H9 (cell line): ENCODE data around the gene ADCY5. TPM values are rescaled to one million over a fixed set of nuclear protein-coding genes. Genes with fewer than 3 reads are reported as not detected.

Source experiments
- DNase-seq: peaks from one replicate; pipeline ENCODE4 v3.0.0-alpha.2; 2017
- H2AFZ ChIP-seq: one replicate; pipeline ENCODE4 v1.6.1; 2013; ENCODE audit warnings: mild to moderate bottlenecking, low read length, control low read depth, moderate library complexity
- H2AK5ac ChIP-seq: 2 replicates; pipeline ENCODE4 v1.6.1; 2013; ENCODE audit warnings: low read length, control low read depth, mixed read lengths; ENCODE audit not compliant: insufficient read length
- H2BK120ac ChIP-seq: one replicate; pipeline ENCODE4 v1.6.1; 2013; ENCODE audit warnings: low read depth, mild to moderate bottlenecking, low read length, control low read depth, inconsistent platforms; ENCODE audit not compliant: poor library complexity, severe bottlenecking
- H2BK12ac ChIP-seq: 2 replicates; pipeline ENCODE4 v1.6.1; 2013; ENCODE audit warnings: low read length, control low read depth, mixed read lengths, low read depth; ENCODE audit not compliant: insufficient read length
- H2BK15ac ChIP-seq: 2 replicates; pipeline ENCODE4 v1.6.1; 2013; ENCODE audit warnings: low read depth, low read length, control low read depth
- H2BK20ac ChIP-seq: one replicate; pipeline ENCODE4 v1.6.1; 2013; ENCODE audit warnings: low read depth, mild to moderate bottlenecking, low read length, control low read depth, inconsistent platforms; ENCODE audit not compliant: poor library complexity, severe bottlenecking
- H2BK5ac ChIP-seq: 2 replicates; pipeline ENCODE4 v1.6.1; 2013; ENCODE audit warnings: low read length, control low read depth, mixed read lengths; ENCODE audit not compliant: insufficient read length
- H3K14ac ChIP-seq: 2 replicates; pipeline ENCODE4 v1.6.1; 2013; ENCODE audit warnings: low read length, control low read depth; ENCODE audit not compliant: insufficient read depth
- H3K18ac ChIP-seq: 2 replicates; pipeline ENCODE4 v1.6.1; 2013; ENCODE audit warnings: low read depth, mild to moderate bottlenecking, mixed read lengths, low read length, control low read depth; ENCODE audit not compliant: insufficient read length
- H3K23ac ChIP-seq: 2 replicates; pipeline ENCODE4 v1.6.1; 2013; ENCODE audit warnings: low read length, control low read depth, mixed read lengths, low read depth; ENCODE audit not compliant: insufficient read length
- H3K23me2 ChIP-seq: 2 replicates; pipeline ENCODE4 v1.6.1; 2013; ENCODE audit warnings: low read depth, mild to moderate bottlenecking, mixed read lengths, low read length, control low read depth; ENCODE audit not compliant: insufficient read length, poor library complexity, severe bottlenecking
- H3K27ac ChIP-seq: 2 replicates; pipeline ENCODE4 v1.5.1; 2013; ENCODE audit warnings: low read length, control low read depth, mixed read lengths, low read depth; ENCODE audit not compliant: insufficient read length
- H3K27me3 ChIP-seq: 2 replicates; pipeline ENCODE4 v1.6.1; 2013; ENCODE audit warnings: low read length, control low read depth, inconsistent platforms; ENCODE audit not compliant: insufficient read depth
- H3K4ac ChIP-seq: 2 replicates; pipeline ENCODE4 v1.6.1; 2013; ENCODE audit warnings: low read depth, mild to moderate bottlenecking, control low read depth, inconsistent platforms, low read length, moderate library complexity
- H3K4me1 ChIP-seq: 2 replicates; pipeline ENCODE4 v1.6.1; 2013; ENCODE audit warnings: low read length, control low read depth, inconsistent platforms; ENCODE audit not compliant: insufficient read depth
- H3K4me2 ChIP-seq: 2 replicates; pipeline ENCODE4 v1.6.1; 2013; ENCODE audit warnings: low read length, control low read depth, mixed read lengths; ENCODE audit not compliant: insufficient read length, insufficient read depth
- H3K56ac ChIP-seq: 2 replicates; pipeline ENCODE4 v1.6.1; 2013; ENCODE audit warnings: low read depth, mild to moderate bottlenecking, mixed read lengths, low read length, control low read depth; ENCODE audit not compliant: insufficient read length
- H3K79me1 ChIP-seq: 2 replicates; pipeline ENCODE4 v1.6.1; 2013; ENCODE audit warnings: low read depth, mild to moderate bottlenecking, moderate library complexity, low read length, control low read depth, inconsistent platforms; ENCODE audit not compliant: insufficient read depth, poor library complexity, severe bottlenecking
- H3K79me2 ChIP-seq: 2 replicates; pipeline ENCODE4 v1.6.1; 2013; ENCODE audit warnings: low read length, control low read depth, inconsistent platforms; ENCODE audit not compliant: insufficient read depth
- H3K9ac ChIP-seq: 2 replicates; pipeline ENCODE4 v1.6.1; 2013; ENCODE audit warnings: low read length, control low read depth, mixed read lengths; ENCODE audit not compliant: insufficient read length; ENCODE audit errors: extremely low read depth
- H3K9me3 ChIP-seq: one replicate; pipeline ENCODE4 v1.6.1; 2013; ENCODE audit warnings: low read depth, low read length, inconsistent platforms; ENCODE audit not compliant: control insufficient read depth
- H3T11ph ChIP-seq: one replicate; pipeline ENCODE4 v1.6.1; 2013; ENCODE audit warnings: mild to moderate bottlenecking, low read length, control low read depth, inconsistent platforms
- H4K20me1 ChIP-seq: one replicate; pipeline ENCODE4 v1.6.1; 2013; ENCODE audit not compliant: control insufficient read depth, insufficient read length, insufficient read depth
- H4K5ac ChIP-seq: 2 replicates; pipeline ENCODE4 v1.6.1; 2013; ENCODE audit warnings: low read depth, mild to moderate bottlenecking, mixed read lengths, low read length, control low read depth; ENCODE audit not compliant: insufficient read length
- H4K8ac ChIP-seq: replicated peaks from 2 replicates; pipeline ENCODE4 v1.6.1; 2013; ENCODE audit warnings: low read length, control low read depth, mixed read lengths, low read depth; ENCODE audit not compliant: insufficient read length
- H4K91ac ChIP-seq: 2 replicates; pipeline ENCODE4 v1.6.1; 2013; ENCODE audit warnings: low read depth, mild to moderate bottlenecking, moderate library complexity, mixed read lengths, low read length, control low read depth; ENCODE audit not compliant: insufficient read length
- H3K27ac Mint-ChIP-seq, 3 experiments: 2 replicates in 2 of 3; 3 replicates in 1 of 3; pipeline ENCODE4 v1.8.0; 2020 to 2021; ENCODE audit warnings: mixed read lengths in 3 of 3, mild to moderate bottlenecking in 1 of 3, moderate library complexity in 1 of 3
- H3K27me3 Mint-ChIP-seq: 2 replicates; pipeline ENCODE4 v1.8.0; 2021; ENCODE audit warnings: low read depth, mild to moderate bottlenecking, moderate library complexity, mixed read lengths
- H3K36me3 Mint-ChIP-seq, 3 experiments: 2 replicates in 2 of 3; 3 replicates in 1 of 3; pipeline ENCODE4 v1.8.0; 2020 to 2021; ENCODE audit warnings: low read depth in 3 of 3, mixed read lengths in 3 of 3; ENCODE audit not compliant: insufficient read depth in 1 of 3
- H3K4me1 Mint-ChIP-seq, 2 experiments: 2 replicates each; pipeline ENCODE4 v1.8.0; 2020; ENCODE audit warnings: mixed read lengths in 2 of 2
- H3K4me3 Mint-ChIP-seq, 2 experiments: 2 replicates in 1 of 2; 3 replicates in 1 of 2; pipeline ENCODE4 v1.8.0; 2020 to 2021; ENCODE audit warnings: mild to moderate bottlenecking in 2 of 2, mixed read lengths in 2 of 2, moderate library complexity in 1 of 2
- H3K9me3 Mint-ChIP-seq, 2 experiments: 2 replicates in 1 of 2; 3 replicates in 1 of 2; pipeline ENCODE4 v1.8.0; 2020; ENCODE audit warnings: mild to moderate bottlenecking in 2 of 2, mixed read lengths in 2 of 2, moderate library complexity in 1 of 2
- CTCF ChIP-seq: fragments of 200-600 bp; sonication (generic); conservative IDR thresholded peaks from 3 replicates; pipeline ENCODE4 v1.8.0; 2021; ENCODE audit warnings: antibody characterized with exemption, mild to moderate bottlenecking
- WGBS: extraction: QIAGEN DNeasy Blood & Tissue Kit; methylation state at CpG from one replicate; pipeline ENCODE4 v1.1.7; 2013; ENCODE audit warnings: missing lambda C conversion rate, low lambda C conversion rate, mixed read lengths; ENCODE audit not compliant: insufficient read length; ENCODE audit errors: extremely low coverage; 5-methylcytosine and 5-hydroxymethylcytosine counted together
- total RNA-seq: library from RNA; stranded (reverse); gene quantifications from 2 replicates; pipeline ENCODE4 v1.2.1, GENCODE V29; 2021

The ADCY5 gene
- total RNA-seq, 1 experiment from 2014 or later: 5.0 TPM

DNA sequence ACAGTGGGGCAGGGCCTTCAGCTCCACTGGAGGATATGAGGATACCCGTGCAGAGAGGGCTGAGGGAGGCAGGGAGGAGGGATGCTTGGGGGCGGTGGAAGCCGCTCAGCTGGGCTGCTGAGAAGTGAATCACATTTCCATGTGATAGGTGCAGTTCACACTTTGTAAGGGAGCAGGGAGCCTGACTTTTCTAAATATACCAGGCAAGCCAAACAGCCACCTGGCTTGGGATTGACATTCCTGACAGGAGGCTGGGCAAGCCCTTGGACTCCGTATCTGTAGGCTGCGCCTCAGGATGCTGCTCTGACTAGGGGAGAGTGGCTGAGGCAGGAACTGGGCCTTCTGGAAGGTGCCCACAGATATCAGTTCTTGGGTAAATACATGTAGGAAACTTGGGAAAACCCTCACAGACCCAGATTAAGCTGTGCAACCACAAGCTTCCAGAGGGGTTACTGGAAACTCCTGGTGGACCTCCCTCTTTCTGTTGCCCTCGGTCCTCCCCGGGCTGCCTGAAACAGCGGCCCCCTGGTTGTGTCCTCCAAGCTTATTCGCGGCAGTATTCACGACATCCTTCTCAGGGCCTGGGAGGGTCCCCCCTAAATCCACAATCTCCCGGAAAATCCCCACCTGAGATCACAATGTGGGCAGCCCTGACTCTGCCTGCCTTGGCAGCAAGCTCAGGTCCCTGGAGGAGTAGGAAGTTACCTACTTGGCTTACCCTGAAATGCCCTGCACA, 33.0 kb upstream of the ADCY5 start:
- WGBS: no CpG with 5 or more reads among the region's 12 CpGs

More for the DNA sequence above, 33.0 kb upstream of the ADCY5 start:
- Histone ChIP-seq H4K20me1 (no peaks in the 10 kb centered on the region), H4K8ac (no peak overlapping the region), H3K9ac (no peak overlapping the region), H3K4me1 (no peaks in the 10 kb centered on the region), H3K27ac (no peak overlapping the region), H3K27me3 (no peaks in the 10 kb centered on the region), H3K79me1 (no peaks in the 10 kb centered on the region), H3K4me2 (no peak overlapping the region), H3K23me2 (no peaks in the 10 kb centered on the region), H3K23ac (no peak overlapping the region), H2BK20ac (no peak overlapping the region), H3K79me2 (no peaks in the 10 kb centered on the region), H2BK120ac (no peak overlapping the region), H3T11ph (no peak overlapping the region), H3K9me3 (no peaks in the 10 kb centered on the region), H2AK5ac (no peak overlapping the region), H3K56ac (no peak overlapping the region), H3K4ac (no peak overlapping the region), H2BK12ac (no peak overlapping the region), H2BK15ac (no peak overlapping the region), H4K5ac (no peak overlapping the region), H4K91ac (no peak overlapping the region), H2AFZ (no peak overlapping the region), H3K18ac (no peak overlapping the region), H2BK5ac (no peak overlapping the region), H3K14ac (peak overlapping the region; percentile 24; the same call in 1 of the 2 replicates)
- no peak overlapping the region; a peak in 1 of 7 replicates for H3K27ac Mint-ChIP-seq
- H3K36me3 Mint-ChIP-seq: no peaks in the 10 kb centered on the region
- no peak for TF ChIP-seq CTCF
- no peak overlapping the region for H3K4me3 Mint-ChIP-seq
- H3K27me3 Mint-ChIP-seq: peaks cover 5% of the 10 kb centered on the region
- H3K4me1 Mint-ChIP-seq: 0 out of 4 replicates have a peak, but pooled peaks cover 0 to 2% of the 10 kb centered on the region in 2 experiments
- no peaks in the 10 kb centered on the region; a peak in 1 of 5 replicates for H3K9me3 Mint-ChIP-seq
- no peak for DNase-seq
